ENCODE results near the gene KCNG1.
A peak's percentile ranks its signal among the peaks of the same experiment; 100 is the strongest.
"Not testable (repeated sequence)": the region's sequence is repeated elsewhere in the genome, so short reads cannot be mapped to it uniquely, and the experiment has no call there.

KCNG1 gene

DNA sequence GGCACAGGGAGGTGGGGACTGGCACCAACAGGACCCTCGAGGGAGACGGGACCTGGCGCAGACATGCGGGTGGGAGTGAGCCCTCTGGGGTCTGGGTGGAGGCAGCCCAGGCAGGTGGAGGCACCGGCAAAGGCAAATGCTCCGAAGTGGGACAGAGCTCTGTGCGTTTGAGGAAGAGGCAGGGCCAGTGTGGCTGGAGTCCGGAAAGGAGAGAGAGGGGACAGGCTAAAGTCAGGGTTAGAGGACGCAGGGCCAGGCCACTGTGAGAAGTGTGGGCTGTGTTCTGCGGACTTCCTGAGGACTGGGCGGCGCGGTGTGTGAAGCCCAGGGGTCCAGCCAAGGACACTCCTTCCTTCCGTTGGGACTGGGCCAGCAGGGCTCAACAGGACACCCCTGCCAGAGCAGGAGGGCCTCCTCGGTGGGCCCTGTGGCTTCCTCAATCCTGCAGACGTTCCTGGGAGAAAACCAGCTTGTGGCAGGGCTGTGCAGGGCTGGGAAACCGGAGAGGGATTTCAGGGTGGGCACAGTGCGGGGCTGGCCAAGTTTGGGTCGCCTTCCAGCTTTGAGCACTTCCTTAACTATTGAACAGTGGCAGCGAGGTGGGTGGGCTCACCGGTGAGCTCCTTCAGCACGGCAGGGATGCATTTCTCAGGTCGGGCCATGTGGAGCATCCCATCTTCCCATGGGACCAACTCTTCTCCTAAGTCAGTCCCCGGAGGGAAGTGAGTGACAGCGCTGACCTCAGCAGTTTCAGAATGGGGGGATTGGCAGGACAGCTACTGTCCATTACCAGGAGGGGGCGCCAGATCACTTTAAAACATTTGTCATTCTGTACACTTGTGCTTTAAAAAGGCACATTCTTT, 41.8 kb downstream of the KCNG1 start:
- DNase-seq = no peak

GRCh38 chr20:50980071-50980681, 42.7 kb downstream of the KCNG1 start:
- DNase-seq = no peak

DNA sequence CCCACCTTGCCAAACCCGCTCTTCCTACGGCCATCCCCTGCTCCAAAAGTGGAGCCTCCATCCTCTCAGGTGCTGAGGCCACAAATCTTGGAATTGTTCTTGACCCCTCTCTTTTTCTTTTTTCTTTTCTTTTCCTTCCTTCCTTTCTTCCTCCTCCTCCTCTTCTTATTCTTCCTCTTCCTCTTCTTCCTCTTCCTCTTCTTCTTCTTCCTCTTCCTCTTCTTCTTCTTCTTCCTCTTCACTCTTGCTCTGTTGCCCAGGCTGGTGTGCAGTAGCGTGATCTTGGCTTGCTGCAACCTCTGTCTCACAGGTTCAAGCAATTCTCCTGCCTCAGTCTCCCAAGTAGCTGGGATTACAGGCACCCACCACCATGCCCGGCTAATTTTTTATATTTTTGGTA, 44.4 kb downstream of the KCNG1 start:
- DNase-seq = not testable (repeated sequence)

- DNase-seq = no peak
These were observed 45.6 kb downstream of the KCNG1 start for GRCh38 chr20:50977066-50978021.

- no peak for DNase-seq
These were observed 47.1 kb downstream of the KCNG1 start for GRCh38 chr20:50975701-50976330.

DNA sequence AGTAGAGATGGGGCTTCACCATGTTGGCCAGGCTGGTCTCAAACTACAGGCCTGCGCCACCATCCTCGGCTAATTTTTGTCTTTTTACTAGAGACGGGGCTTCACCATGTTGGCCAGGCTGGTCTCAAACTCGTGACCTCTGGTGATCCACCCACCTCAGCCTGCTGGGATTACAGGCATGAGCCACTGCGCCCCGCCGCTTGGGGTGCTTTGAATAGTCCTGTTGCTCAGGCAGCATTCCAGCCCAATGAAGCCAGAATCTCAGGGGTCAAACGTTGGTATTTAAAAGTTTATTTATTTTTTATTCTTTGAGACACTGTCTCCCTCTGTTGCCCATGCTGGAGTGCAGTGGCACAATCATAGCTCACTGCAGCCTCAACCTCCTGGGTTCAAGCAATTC, 53.0 kb downstream of the KCNG1 start:
- no peak for DNase-seq

DNA sequence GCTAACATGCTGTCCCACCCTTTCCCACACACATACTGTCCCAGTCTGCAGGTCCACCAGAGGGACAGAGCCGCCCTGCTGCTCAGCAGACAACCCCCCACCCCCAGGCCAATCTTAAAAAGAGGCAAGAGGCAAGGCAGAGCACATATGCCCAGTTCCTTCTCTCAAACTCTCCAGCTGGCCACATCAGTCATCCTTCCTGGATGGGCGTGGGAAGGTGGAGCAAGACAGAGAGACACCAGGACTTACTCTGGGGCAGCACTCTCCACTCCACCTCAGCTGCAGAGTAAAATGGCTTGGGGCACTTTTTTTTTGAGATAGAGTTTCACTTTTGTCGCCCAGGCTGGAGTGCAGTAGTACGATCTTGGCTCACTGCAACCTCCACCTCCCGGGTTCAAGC, 53.5 kb downstream of the KCNG1 start:
- no peak for DNase-seq

DNA sequence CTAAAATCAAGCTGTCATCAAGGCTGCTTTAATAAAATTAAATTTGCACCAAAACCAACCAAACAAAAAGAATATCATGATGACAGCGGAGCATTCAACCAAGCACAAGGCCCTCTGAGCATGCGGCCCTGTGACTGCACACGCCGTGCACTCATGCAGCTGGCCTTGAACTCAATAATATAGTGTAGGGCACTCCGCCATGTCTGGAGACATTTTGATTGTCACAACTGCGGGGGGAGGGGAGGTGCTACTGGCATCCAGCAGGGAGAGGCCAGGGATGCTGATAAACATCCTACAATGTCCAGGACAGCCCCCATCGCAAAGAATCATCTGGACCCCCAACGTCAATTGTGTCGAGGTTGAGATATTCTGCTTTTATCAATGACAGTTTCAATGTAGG, 54.6 kb downstream of the KCNG1 start:
- DNase-seq = no peak

DNA sequence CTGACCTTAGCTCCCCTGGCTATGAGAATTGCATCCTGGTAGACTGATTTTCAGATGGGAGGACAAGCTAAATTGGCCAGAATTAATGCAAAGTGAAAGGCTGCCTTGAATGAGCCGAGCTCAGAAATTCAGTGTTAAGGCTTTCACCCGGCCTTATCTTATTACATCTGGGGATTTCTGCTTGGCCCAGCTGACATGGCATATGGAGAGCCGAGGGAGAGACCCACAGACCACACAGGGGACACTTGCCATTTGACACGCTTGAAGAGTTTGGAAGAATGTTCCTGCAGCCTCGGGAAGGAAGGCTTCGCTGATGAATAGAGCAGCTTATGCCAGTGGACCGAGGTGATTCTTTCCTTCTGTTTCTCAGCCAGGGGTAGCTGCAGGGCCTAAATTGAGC, 55.3 kb downstream of the KCNG1 start:
- no peak for DNase-seq

DNA sequence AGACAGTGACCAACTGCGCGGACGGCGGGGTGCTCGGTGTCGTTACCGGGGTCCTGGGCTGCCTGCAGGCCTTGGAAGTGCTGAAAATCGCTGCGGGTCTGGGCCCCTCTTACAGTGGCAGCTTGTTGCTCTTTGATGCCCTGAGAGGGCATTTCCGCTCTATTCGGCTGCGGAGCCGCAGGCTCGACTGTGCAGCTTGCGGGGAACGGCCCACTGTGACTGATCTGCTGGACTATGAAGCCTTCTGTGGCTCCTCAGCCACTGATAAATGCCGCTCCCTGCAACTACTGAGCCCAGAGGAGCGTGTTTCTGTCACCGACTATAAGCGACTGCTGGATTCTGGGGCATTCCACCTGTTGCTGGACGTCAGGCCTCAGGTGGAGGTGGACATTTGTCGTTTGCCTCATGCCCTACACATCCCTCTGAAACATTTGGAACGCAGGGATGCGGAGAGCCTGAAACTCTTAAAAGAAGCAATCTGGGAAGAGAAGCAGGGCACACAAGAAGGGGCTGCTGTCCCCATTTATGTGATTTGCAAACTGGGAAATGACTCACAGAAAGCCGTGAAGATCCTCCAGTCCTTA, 63.3 kb downstream of the KCNG1 start:
- no peak for DNase-seq

DNA sequence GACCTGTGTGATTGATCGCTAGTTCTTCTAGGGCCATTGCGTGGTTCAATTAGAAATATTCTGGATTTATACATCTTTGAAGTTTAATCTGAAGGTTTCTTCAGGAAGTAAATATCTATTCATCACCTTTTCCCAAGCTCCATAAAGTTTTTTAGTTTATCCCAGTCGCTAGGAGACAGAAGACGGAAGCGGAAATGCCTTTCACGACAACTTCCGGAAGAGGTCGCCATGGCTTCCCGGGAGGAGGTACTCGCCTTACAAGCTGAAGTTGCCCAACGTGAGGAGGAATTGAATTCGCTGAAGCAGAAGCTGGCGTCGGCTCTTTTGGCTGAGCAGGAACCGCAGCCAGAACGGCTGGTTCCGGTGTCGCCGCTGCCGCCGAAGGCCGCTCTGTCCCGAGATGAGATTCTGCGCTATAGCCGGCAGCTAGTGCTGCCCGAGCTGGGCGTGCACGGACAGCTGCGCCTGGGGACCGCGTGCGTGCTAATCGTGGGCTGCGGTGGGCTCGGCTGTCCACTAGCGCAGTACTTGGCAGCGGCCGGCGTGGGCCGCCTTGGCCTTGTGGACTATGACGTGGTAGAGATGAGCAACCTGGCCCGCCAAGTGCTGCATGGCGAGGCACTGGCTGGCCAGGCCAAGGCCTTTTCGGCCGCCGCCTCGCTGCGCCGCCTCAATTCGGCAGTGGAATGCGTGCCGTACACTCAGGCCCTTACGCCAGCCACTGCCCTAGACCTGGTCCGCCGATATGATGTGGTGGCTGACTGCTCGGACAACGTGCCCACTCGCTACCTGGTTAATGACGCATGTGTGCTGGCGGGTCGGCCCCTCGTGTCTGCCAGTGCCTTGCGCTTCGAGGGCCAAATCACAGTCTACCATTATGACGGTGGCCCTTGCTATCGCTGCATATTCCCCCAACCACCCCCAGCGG, 64.0 kb downstream of the KCNG1 start, which contains the start of gene MOCS3:
TSS of gene MOCS3 (plus strand) at position 204 of the 928 bp plus-strand sequence. CDS start at position 229, 25 bp downstream.
- DNase-seq = peak; percentile 87

GRCh38 chr20:50957798-50958614, 64.9 kb downstream of the KCNG1 start, which contains the start of gene DPM1:
Gene DPM1, minus strand, starts transcription at chr20:50958532. Its CDS starts 9 bp downstream, at chr20:50958523.
- peak; percentile 87 for DNase-seq

DNA sequence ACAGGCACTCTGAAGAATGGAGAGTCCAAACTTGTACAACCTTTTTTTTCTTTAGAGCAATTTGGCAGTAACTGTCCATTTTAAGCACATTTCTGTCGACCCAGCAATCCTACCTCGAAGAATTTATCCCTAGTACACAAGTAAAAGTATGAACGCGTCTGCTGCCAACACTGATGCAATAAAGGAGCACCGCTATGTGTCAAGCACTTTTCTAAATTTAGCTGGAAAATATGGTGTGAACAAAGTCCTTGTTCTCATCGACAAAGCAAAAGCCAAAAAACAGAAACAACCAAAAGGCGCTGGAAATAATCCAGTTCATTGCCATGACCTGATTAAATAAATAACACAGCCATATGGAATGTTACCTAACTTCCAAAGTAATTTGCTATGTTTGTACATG, 65.6 kb downstream of the KCNG1 start:
- no peak for DNase-seq

- DNase-seq = no peak
These were observed 69.1 kb downstream of the KCNG1 start for GRCh38 chr20:50953821-50954220.
